H9 (cell line): ENCODE measurements around the gene PRKCA. TPM values are rescaled to one million over a fixed set of nuclear protein-coding genes. Genes with fewer than 3 reads are reported as not detected.

Experiments
- DNase-seq: peaks from one replicate; pipeline ENCODE4 v3.0.0-alpha.2; 2017
- H2AFZ ChIP-seq: one replicate; pipeline ENCODE4 v1.6.1; 2013; ENCODE audit warnings: mild to moderate bottlenecking, low read length, control low read depth, moderate library complexity
- H2AK5ac ChIP-seq: 2 replicates; pipeline ENCODE4 v1.6.1; 2013; ENCODE audit warnings: low read length, control low read depth, mixed read lengths; ENCODE audit not compliant: insufficient read length
- H2BK120ac ChIP-seq: one replicate; pipeline ENCODE4 v1.6.1; 2013; ENCODE audit warnings: low read depth, mild to moderate bottlenecking, low read length, control low read depth, inconsistent platforms; ENCODE audit not compliant: poor library complexity, severe bottlenecking
- H2BK12ac ChIP-seq: 2 replicates; pipeline ENCODE4 v1.6.1; 2013; ENCODE audit warnings: low read length, control low read depth, mixed read lengths, low read depth; ENCODE audit not compliant: insufficient read length
- H2BK15ac ChIP-seq: 2 replicates; pipeline ENCODE4 v1.6.1; 2013; ENCODE audit warnings: low read depth, low read length, control low read depth
- H2BK20ac ChIP-seq: one replicate; pipeline ENCODE4 v1.6.1; 2013; ENCODE audit warnings: low read depth, mild to moderate bottlenecking, low read length, control low read depth, inconsistent platforms; ENCODE audit not compliant: poor library complexity, severe bottlenecking
- H2BK5ac ChIP-seq: 2 replicates; pipeline ENCODE4 v1.6.1; 2013; ENCODE audit warnings: low read length, control low read depth, mixed read lengths; ENCODE audit not compliant: insufficient read length
- H3K14ac ChIP-seq: 2 replicates; pipeline ENCODE4 v1.6.1; 2013; ENCODE audit warnings: low read length, control low read depth; ENCODE audit not compliant: insufficient read depth
- H3K18ac ChIP-seq: 2 replicates; pipeline ENCODE4 v1.6.1; 2013; ENCODE audit warnings: low read depth, mild to moderate bottlenecking, mixed read lengths, low read length, control low read depth; ENCODE audit not compliant: insufficient read length
- H3K23ac ChIP-seq: 2 replicates; pipeline ENCODE4 v1.6.1; 2013; ENCODE audit warnings: low read length, control low read depth, mixed read lengths, low read depth; ENCODE audit not compliant: insufficient read length
- H3K23me2 ChIP-seq: 2 replicates; pipeline ENCODE4 v1.6.1; 2013; ENCODE audit warnings: low read depth, mild to moderate bottlenecking, mixed read lengths, low read length, control low read depth; ENCODE audit not compliant: insufficient read length, poor library complexity, severe bottlenecking
- H3K27ac ChIP-seq: 2 replicates; pipeline ENCODE4 v1.5.1; 2013; ENCODE audit warnings: low read length, control low read depth, mixed read lengths, low read depth; ENCODE audit not compliant: insufficient read length
- H3K27me3 ChIP-seq: 2 replicates; pipeline ENCODE4 v1.6.1; 2013; ENCODE audit warnings: low read length, control low read depth, inconsistent platforms; ENCODE audit not compliant: insufficient read depth
- H3K4ac ChIP-seq: 2 replicates; pipeline ENCODE4 v1.6.1; 2013; ENCODE audit warnings: low read depth, mild to moderate bottlenecking, control low read depth, inconsistent platforms, low read length, moderate library complexity
- H3K4me1 ChIP-seq: 2 replicates; pipeline ENCODE4 v1.6.1; 2013; ENCODE audit warnings: low read length, control low read depth, inconsistent platforms; ENCODE audit not compliant: insufficient read depth
- H3K4me2 ChIP-seq: 2 replicates; pipeline ENCODE4 v1.6.1; 2013; ENCODE audit warnings: low read length, control low read depth, mixed read lengths; ENCODE audit not compliant: insufficient read length, insufficient read depth
- H3K56ac ChIP-seq: 2 replicates; pipeline ENCODE4 v1.6.1; 2013; ENCODE audit warnings: low read depth, mild to moderate bottlenecking, mixed read lengths, low read length, control low read depth; ENCODE audit not compliant: insufficient read length
- H3K79me1 ChIP-seq: 2 replicates; pipeline ENCODE4 v1.6.1; 2013; ENCODE audit warnings: low read depth, mild to moderate bottlenecking, moderate library complexity, low read length, control low read depth, inconsistent platforms; ENCODE audit not compliant: insufficient read depth, poor library complexity, severe bottlenecking
- H3K79me2 ChIP-seq: 2 replicates; pipeline ENCODE4 v1.6.1; 2013; ENCODE audit warnings: low read length, control low read depth, inconsistent platforms; ENCODE audit not compliant: insufficient read depth
- H3K9ac ChIP-seq: 2 replicates; pipeline ENCODE4 v1.6.1; 2013; ENCODE audit warnings: low read length, control low read depth, mixed read lengths; ENCODE audit not compliant: insufficient read length; ENCODE audit errors: extremely low read depth
- H3K9me3 ChIP-seq: one replicate; pipeline ENCODE4 v1.6.1; 2013; ENCODE audit warnings: low read depth, low read length, inconsistent platforms; ENCODE audit not compliant: control insufficient read depth
- H3T11ph ChIP-seq: one replicate; pipeline ENCODE4 v1.6.1; 2013; ENCODE audit warnings: mild to moderate bottlenecking, low read length, control low read depth, inconsistent platforms
- H4K20me1 ChIP-seq: one replicate; pipeline ENCODE4 v1.6.1; 2013; ENCODE audit not compliant: control insufficient read depth, insufficient read length, insufficient read depth
- H4K5ac ChIP-seq: 2 replicates; pipeline ENCODE4 v1.6.1; 2013; ENCODE audit warnings: low read depth, mild to moderate bottlenecking, mixed read lengths, low read length, control low read depth; ENCODE audit not compliant: insufficient read length
- H4K8ac ChIP-seq: replicated peaks from 2 replicates; pipeline ENCODE4 v1.6.1; 2013; ENCODE audit warnings: low read length, control low read depth, mixed read lengths, low read depth; ENCODE audit not compliant: insufficient read length
- H4K91ac ChIP-seq: 2 replicates; pipeline ENCODE4 v1.6.1; 2013; ENCODE audit warnings: low read depth, mild to moderate bottlenecking, moderate library complexity, mixed read lengths, low read length, control low read depth; ENCODE audit not compliant: insufficient read length
- H3K27ac Mint-ChIP-seq, 3 experiments: 2 replicates in 2 of 3; 3 replicates in 1 of 3; pipeline ENCODE4 v1.8.0; 2020 to 2021; ENCODE audit warnings: mixed read lengths in 3 of 3, mild to moderate bottlenecking in 1 of 3, moderate library complexity in 1 of 3
- H3K27me3 Mint-ChIP-seq: 2 replicates; pipeline ENCODE4 v1.8.0; 2021; ENCODE audit warnings: low read depth, mild to moderate bottlenecking, moderate library complexity, mixed read lengths
- H3K36me3 Mint-ChIP-seq, 3 experiments: 2 replicates in 2 of 3; 3 replicates in 1 of 3; pipeline ENCODE4 v1.8.0; 2020 to 2021; ENCODE audit warnings: low read depth in 3 of 3, mixed read lengths in 3 of 3; ENCODE audit not compliant: insufficient read depth in 1 of 3
- H3K4me1 Mint-ChIP-seq, 2 experiments: 2 replicates each; pipeline ENCODE4 v1.8.0; 2020; ENCODE audit warnings: mixed read lengths in 2 of 2
- H3K4me3 Mint-ChIP-seq, 2 experiments: 2 replicates in 1 of 2; 3 replicates in 1 of 2; pipeline ENCODE4 v1.8.0; 2020 to 2021; ENCODE audit warnings: mild to moderate bottlenecking in 2 of 2, mixed read lengths in 2 of 2, moderate library complexity in 1 of 2
- H3K9me3 Mint-ChIP-seq, 2 experiments: 2 replicates in 1 of 2; 3 replicates in 1 of 2; pipeline ENCODE4 v1.8.0; 2020; ENCODE audit warnings: mild to moderate bottlenecking in 2 of 2, mixed read lengths in 2 of 2, moderate library complexity in 1 of 2
- CTCF ChIP-seq: fragments of 200-600 bp; sonication (generic); conservative IDR thresholded peaks from 3 replicates; pipeline ENCODE4 v1.8.0; 2021; ENCODE audit warnings: antibody characterized with exemption, mild to moderate bottlenecking
- total RNA-seq: library from RNA; stranded (reverse); gene quantifications from 2 replicates; pipeline ENCODE4 v1.2.1, GENCODE V29; 2021

The PRKCA gene
- total RNA-seq, 1 experiment from 2014 or later, result 10.5 TPM

- Histone ChIP-seq H3T11ph (no peak overlapping the region), H2BK20ac (no peak overlapping the region), H4K5ac (no peak overlapping the region), H3K4me2 (no peak overlapping the region), H3K9ac (no peak overlapping the region), H3K9me3 (no peaks in the 10 kb centered on the region), H4K20me1 (no peaks in the 10 kb centered on the region), H3K4ac (no peak overlapping the region), H2AK5ac (no peak overlapping the region), H3K14ac (no peak overlapping the region), H2BK12ac (no peak overlapping the region), H3K23ac (no peak overlapping the region), H4K8ac (no peak overlapping the region), H3K79me1 (no peaks in the 10 kb centered on the region), H3K4me1 (no peaks in the 10 kb centered on the region), H2BK5ac (no peak overlapping the region), H2AFZ (no peak overlapping the region), H3K27ac (no peak overlapping the region), H3K18ac (no peak overlapping the region), H3K27me3 (no peaks in the 10 kb centered on the region; the same call in 1 of the 2 replicates), H3K23me2 (no peaks in the 10 kb centered on the region), H4K91ac (no peak overlapping the region), H3K56ac (no peak overlapping the region), H3K79me2 (no peaks in the 10 kb centered on the region), H2BK120ac (no peak overlapping the region), H2BK15ac (no peak overlapping the region)
- DNase-seq, result no peak
- Mint-ChIP-seq H3K27me3 (no peaks in the 10 kb centered on the region), H3K9me3 (no peaks in the 10 kb centered on the region), H3K27ac (no peak overlapping the region), H3K4me1 (0 out of 4 replicates have a peak, but pooled peaks cover 0 to 4% of the 10 kb centered on the region in 2 experiments), H3K36me3 (peaks cover 0 to 5% (median 0%) of the 10 kb centered on the region in 3 experiments; a peak in 2 of 7 replicates), H3K4me3 (no peak overlapping the region)
- no peak for TF ChIP-seq CTCF
Observed at GRCh38 chr17:66698270-66698669, 395.9 kb downstream of the PRKCA start.
